HG02763 (cell line): ENCODE measurements around the gene DRAM2.
"Not testable (repeated sequence)": the region's sequence is repeated elsewhere in the genome, so short reads cannot be mapped to it uniquely, and the experiment has no call there.

Source experiments
- ATAC-seq: cut with Tn5 transposase; IDR thresholded peaks from one replicate; pipeline ENCODE4 v1.9.1; 2021; ENCODE audit warnings: mild to moderate bottlenecking, moderate library complexity; ENCODE audit not compliant: unreplicated experiment

Gene DRAM2

DNA sequence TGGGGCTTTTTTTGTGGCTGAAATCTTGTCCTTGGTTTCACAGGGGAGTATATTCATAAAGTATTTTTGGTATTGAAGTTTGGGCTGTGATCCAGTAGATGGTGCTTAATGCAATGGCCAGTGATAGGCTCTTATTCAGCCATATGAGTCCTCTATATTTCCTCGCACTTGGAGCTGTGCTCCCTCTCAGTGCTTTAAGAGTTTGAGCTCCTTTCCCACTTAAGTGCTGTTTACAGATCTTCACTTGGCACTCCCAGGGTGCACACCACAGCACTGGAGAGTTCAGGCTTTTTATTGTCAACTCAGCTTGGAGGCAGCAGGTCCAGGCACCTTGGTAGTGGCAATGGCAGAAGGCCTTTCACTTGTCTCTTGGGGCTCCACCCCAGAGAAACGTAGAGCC lies 54.9 kb downstream of the DRAM2 start:
- ATAC-seq: no peak

DNA sequence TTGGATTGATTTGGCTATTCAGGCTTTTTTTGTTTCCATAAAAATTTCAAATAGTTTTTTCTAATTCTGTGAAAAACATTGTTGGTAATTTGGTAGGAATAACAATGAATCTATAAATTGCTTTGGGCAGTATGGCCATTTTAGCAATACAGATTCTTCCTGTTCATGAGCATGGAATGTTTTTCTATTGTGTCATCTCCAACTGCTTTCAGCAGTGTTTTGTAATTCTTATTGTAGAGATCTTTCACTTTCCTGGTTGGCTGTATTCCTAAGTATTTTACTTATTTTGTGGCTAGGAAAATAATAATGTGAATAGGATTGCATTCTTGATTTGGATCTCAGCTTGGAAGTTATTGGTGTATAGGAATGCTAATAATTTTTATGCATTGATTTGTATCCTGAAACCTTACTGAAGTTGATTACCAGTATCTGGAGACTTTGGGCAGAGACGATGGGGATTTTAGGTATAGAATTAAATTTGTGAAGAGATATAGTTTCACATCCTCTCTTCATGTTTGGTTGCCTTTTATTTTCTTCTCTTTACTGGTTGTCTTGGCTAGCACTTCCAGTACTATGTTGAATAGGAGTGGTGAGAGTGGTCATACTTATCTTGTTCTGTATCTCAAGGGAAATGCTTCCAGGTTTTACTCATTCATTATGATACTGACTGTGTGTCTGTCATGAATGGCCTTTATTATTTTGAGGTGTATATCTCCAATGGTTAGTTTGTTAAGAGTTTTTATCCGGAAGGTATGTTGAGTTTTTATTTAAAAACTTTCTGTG lies 57.3 kb downstream of the DRAM2 start:
- ATAC-seq: no peak

DNA sequence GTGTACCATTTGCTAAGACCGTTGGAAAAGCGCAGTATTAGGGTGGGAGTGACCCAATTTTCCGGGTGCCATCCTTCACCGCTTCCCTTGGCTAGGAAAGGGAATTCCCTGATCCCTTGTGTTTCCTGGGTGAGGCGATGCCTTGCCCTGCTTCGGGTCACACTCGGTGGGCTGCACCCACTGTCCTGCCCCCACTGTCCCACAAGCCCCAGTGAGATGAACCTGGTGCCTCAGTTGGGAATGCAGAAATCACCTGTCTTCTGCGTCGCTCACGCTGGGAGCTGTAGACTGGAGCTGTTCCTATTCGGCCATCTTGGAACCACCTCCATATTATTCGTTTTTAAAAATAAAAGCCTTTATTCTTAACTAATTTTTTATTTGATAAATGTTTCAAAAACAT lies 60.6 kb downstream of the DRAM2 start:
- ATAC-seq: not testable (repeated sequence)

DNA sequence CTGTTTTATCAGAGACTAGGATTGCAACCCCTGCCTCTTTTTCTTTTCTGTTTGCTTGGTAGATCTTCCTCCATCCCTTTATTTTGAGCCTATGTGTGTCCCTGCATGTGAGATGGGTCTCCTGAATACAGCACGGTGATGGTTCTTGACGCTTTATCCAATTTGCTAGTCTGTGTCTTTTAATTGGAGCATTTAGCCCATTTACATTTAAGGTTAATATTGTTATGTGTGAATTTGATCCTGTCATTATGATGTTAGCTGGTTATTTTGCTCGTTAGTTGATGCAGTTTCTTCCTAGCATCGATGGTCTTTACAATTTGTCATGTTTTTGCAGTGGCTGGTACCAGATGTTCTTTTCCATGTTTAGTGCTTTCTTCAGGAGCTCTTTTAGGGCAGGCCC lies 62.6 kb downstream of the DRAM2 start:
- ATAC-seq: not testable (repeated sequence)
